IPS-18a (cell line): ENCODE measurements around the gene R3HDM4.
A peak's percentile ranks its signal among the peaks of the same experiment; 100 is the strongest.
"Not testable (repeated sequence)": the region's sequence is repeated elsewhere in the genome, so short reads cannot be mapped to it uniquely, and the experiment has no call there.

Source experiments
- H3K27ac ChIP-seq: one replicate; pipeline ENCODE4 v1.5.1; 2013; ENCODE audit warnings: low read length
- H3K27me3 ChIP-seq: one replicate; pipeline ENCODE4 v1.6.1; 2013; ENCODE audit warnings: mild to moderate bottlenecking, low read length; ENCODE audit not compliant: control insufficient read depth, insufficient read depth
- H3K36me3 ChIP-seq: one replicate; pipeline ENCODE4 v1.6.1; 2013; ENCODE audit warnings: low read depth, low read length; ENCODE audit not compliant: control insufficient read depth
- H3K4me1 ChIP-seq: one replicate; pipeline ENCODE4 v1.6.1; 2013; ENCODE audit warnings: low read depth, low read length; ENCODE audit not compliant: control insufficient read depth
- H3K4me3 ChIP-seq: one replicate; pipeline ENCODE4 v1.5.1; 2013; ENCODE audit warnings: low read length
- H3K9ac ChIP-seq: one replicate; pipeline ENCODE4 v1.6.1; 2013; ENCODE audit warnings: mild to moderate bottlenecking, low read length, moderate library complexity
- H3K9me3 ChIP-seq: one replicate; pipeline ENCODE4 v1.6.1; 2013; ENCODE audit warnings: low read depth, low read length; ENCODE audit not compliant: control insufficient read depth

R3HDM4 gene

GRCh38 chr19:900043-900301 lies 13.0 kb downstream of the R3HDM4 start:
- Histone ChIP-seq H3K9ac (no peak overlapping the region), H3K36me3 (no peaks in the 10 kb centered on the region), H3K27ac (no peak overlapping the region), H3K9me3 (no peaks in the 10 kb centered on the region), H3K27me3 (no peaks in the 10 kb centered on the region), H3K4me1 (no peaks in the 10 kb centered on the region), H3K4me3 (no peak overlapping the region)

DNA sequence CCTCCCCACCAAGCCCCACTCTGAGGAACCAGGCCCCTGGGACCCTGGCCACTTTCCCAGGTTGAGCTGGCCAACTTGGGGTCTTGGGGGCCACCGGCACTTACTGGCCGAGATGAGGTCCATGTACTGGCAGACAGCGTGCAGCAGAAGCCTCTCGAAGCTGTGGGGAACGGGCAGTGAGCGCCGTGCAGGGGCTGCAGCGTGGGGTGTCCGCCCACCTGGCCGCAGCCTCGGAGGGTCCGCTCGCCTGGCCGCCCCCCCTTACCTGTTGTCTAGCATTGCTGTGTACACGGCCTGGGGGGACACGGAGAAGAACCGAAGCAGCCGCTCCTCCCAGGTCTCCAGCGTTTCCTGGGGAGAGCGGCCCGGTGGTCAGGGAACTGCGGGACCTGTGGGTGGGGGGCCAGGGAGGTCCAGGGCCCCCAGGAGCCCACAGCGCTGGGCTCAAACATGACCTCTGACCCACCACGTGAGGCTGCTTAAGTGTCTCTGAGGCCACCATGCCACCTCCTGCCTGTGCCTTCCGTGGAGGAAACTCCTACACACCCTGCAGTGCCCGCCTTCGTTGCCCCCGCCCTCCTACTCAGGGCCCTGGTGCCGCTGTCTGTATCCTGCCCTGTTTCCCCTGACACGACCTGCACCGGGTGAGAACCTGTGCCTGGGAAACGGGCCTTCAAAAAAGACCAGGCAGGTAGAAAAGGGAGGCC lies 13.5 kb downstream of the R3HDM4 start:
- no peak overlapping the region for H3K27ac ChIP-seq
- no peaks in the 10 kb centered on the region for H3K36me3 ChIP-seq

GRCh38 chr19:898663-899062 lies 14.4 kb downstream of the R3HDM4 start:
- Histone ChIP-seq H3K27ac (no peak overlapping the region), H3K4me1 (no peaks in the 10 kb centered on the region), H3K9me3 (no peaks in the 10 kb centered on the region)

More for the DNA sequence above, 13.5 kb downstream of the R3HDM4 start:
- no peaks in the 10 kb centered on the region for H3K27me3 ChIP-seq
- no peaks in the 10 kb centered on the region for H3K9me3 ChIP-seq
- H3K4me3 ChIP-seq = no peak overlapping the region
- H3K4me1 ChIP-seq = no peaks in the 10 kb centered on the region
- H3K9ac ChIP-seq = no peak overlapping the region

DNA sequence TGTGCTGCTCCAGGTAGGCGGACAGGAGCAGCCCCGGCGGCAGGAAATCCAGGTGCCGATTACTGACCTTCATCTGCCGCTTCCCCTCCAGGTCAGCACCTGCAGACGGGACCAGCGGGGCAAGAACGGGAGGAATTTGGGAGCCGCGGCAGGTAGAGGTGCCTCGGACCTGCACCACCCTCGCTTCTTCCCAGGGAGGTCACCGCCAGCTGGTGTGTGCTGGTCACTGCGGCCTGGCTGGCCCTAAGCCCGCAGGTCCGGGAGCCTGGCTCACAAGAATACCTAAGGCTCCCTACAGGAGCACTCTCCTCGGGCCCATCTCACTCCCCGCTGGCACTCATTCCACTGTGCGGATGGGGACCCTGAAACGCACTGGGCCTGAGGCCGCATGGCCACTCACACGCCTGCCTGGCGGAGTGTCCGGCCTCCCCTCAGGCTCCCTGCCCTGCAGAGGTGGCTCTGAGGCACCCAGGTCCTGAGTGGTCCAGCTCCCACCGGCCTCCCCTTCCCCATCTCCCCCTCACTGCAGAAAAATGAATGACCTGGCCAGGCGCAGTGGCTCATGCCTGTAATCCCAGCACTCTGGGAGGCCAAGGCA lies 15.5 kb downstream of the R3HDM4 start:
- no peaks in the 10 kb centered on the region for H3K36me3 ChIP-seq
- H3K4me1 ChIP-seq = no peaks in the 10 kb centered on the region
- H3K4me3 ChIP-seq = no peak overlapping the region
- H3K9me3 ChIP-seq = no peaks in the 10 kb centered on the region
- no peak overlapping the region for H3K27ac ChIP-seq
- H3K27me3 ChIP-seq = no peaks in the 10 kb centered on the region
- H3K9ac ChIP-seq = no peak overlapping the region

More at GRCh38 chr19:898663-899062, 14.4 kb downstream of the R3HDM4 start:
- Histone ChIP-seq H3K9ac (no peak overlapping the region), H3K4me3 (no peak overlapping the region), H3K27me3 (no peaks in the 10 kb centered on the region), H3K36me3 (no peaks in the 10 kb centered on the region)

DNA sequence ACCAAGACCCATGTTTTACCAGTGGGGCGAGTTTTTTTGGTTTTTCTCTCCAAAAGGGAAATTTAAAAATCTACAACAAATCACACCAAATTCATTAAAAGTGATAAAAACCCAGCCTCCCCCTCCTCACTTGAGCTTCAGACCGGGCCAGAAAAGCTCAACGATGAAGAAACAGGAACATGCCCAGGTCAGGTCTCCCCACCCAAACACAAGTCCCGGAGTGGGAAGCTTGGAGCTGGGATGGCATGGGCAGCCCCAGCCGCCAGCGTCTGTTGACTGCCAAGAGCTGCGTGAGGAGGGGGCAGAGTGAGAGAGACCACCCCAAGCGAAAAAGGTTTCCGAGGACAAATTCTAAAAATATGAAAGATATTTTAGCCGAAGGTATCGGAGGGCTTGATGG lies 16.0 kb downstream of the R3HDM4 start:
- Histone ChIP-seq H3K9ac (no peak overlapping the region), H3K36me3 (no peaks in the 10 kb centered on the region)

DNA sequence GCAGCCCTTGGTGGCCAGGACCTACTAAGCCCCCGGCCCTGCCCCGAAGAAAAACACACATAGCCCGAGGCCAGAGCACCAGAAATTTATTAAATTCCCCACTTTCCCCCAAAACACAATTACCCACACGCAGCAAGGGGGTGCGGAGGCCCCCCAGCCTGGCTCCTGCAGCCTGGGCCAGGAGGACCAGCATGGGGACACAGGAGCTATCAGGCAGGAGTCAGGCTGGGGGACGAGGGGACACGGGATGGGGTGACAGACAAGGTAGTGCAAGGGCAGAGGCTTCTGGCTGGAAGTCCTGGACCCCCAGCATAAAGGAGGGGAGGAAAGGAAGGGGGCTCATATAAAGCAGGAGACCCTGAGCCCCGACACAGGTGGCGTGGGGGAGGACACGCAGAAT lies 16.6 kb downstream of the R3HDM4 start:
- Histone ChIP-seq H3K27me3 (no peaks in the 10 kb centered on the region), H3K9ac (no peak overlapping the region), H3K36me3 (no peaks in the 10 kb centered on the region), H3K9me3 (no peaks in the 10 kb centered on the region), H3K4me3 (no peak overlapping the region), H3K27ac (no peak overlapping the region), H3K4me1 (no peaks in the 10 kb centered on the region)

More for the DNA sequence above, 16.0 kb downstream of the R3HDM4 start:
- H3K4me3 ChIP-seq = no peak overlapping the region
- no peaks in the 10 kb centered on the region for H3K9me3 ChIP-seq
- no peaks in the 10 kb centered on the region for H3K4me1 ChIP-seq
- H3K27me3 ChIP-seq = no peaks in the 10 kb centered on the region
- H3K27ac ChIP-seq = no peak overlapping the region

DNA sequence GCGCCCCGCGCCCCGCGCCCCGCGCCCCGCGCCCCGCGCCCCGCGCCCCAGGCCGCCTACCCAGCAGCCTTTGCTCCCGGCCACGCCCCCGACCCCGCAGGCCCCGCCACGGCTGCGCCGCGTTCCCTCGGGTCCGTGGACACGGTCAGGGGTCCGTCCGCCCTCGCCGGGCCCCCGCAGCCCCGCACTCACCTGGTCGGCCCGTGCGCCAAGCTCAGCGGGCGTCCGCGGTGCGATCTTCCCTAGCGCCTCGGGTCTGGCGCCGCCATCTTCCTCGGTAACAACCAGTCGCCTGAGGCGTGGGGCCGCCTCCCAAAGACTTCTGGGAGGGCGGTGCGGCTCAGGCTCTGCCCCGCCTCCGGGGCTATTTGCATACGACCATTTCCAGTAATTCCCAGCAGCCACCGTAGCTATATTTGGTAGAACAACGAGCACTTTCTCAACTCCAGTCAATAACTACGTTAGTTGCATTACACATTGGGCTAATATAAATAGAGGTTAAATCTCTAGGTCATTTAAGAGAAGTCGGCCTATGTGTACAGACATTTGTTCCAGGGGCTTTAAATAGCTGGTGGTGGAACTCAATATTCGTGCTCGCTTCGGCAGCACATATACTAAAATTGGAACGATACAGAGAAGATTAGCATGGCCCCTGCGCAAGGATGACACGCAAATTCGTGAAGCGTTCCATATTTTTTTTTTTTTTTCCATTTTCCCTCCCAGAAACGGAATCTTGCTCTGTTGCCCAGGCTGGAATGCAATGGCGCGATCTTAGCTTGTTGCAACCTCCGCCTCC lies 19.9 kb downstream of the R3HDM4 start, which contains the start of the genes MED16 and RNU6-9:
TSS of gene MED16 (minus strand) at position 294 of the 796 bp plus-strand sequence. CDS start 2,056 bp downstream, outside the sequence.
TSS of gene RNU6-9 (plus strand) at position 591 of the 796 bp plus-strand sequence.
- peak within 1 kb of the TSS; percentile 100 for H3K27ac ChIP-seq
- H3K27me3 ChIP-seq = no peaks in the 10 kb centered on the region
- peaks cover 7% of the 10 kb centered on the region for H3K36me3 ChIP-seq
- peak within 1 kb of the TSS; percentile 73 for H3K4me3 ChIP-seq
- no peaks in the 10 kb centered on the region for H3K4me1 ChIP-seq
- peak within 1 kb of the TSS; percentile 81 for H3K9ac ChIP-seq
- no peaks in the 10 kb centered on the region for H3K9me3 ChIP-seq

DNA sequence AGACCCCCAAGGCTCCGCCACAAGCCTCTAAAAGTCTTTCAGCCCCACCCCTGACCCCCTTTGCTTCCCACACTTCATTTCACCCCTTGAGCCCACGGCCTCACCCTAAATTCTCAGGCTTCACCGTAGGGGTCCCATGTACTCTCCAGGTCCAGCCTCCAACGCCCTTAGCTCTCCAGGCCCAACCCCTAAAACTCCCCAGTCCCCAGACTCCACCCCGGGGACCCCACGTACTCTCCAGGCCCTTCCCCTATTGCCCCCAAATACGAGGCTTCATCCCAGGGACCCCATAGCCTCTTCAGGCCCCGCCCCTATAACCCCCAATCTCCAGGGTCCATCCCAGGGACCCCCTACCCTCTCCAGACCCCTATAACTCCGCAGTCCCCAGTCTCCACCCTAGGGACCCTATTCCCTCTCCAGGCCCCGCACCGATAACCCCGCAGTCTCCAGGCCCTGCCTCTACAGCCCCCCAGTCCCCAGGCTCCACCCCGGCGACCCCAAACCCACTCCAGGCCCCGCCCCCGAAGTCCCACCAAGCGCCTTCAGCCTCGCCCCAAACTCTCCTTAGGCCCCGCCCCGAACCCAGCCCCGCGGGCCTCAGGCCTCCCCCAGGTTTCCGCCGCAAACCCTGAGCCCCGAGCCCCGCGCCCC lies 20.7 kb downstream of the R3HDM4 start:
- Histone ChIP-seq H3K27ac (no peak overlapping the region), H3K4me1 (no peaks in the 10 kb centered on the region), H3K36me3 (peaks cover 7% of the 10 kb centered on the region), H3K27me3 (no peaks in the 10 kb centered on the region), H3K9me3 (no peaks in the 10 kb centered on the region), H3K9ac (peak overlapping the region; percentile 61), H3K4me3 (peak overlapping the region; percentile 73)

DNA sequence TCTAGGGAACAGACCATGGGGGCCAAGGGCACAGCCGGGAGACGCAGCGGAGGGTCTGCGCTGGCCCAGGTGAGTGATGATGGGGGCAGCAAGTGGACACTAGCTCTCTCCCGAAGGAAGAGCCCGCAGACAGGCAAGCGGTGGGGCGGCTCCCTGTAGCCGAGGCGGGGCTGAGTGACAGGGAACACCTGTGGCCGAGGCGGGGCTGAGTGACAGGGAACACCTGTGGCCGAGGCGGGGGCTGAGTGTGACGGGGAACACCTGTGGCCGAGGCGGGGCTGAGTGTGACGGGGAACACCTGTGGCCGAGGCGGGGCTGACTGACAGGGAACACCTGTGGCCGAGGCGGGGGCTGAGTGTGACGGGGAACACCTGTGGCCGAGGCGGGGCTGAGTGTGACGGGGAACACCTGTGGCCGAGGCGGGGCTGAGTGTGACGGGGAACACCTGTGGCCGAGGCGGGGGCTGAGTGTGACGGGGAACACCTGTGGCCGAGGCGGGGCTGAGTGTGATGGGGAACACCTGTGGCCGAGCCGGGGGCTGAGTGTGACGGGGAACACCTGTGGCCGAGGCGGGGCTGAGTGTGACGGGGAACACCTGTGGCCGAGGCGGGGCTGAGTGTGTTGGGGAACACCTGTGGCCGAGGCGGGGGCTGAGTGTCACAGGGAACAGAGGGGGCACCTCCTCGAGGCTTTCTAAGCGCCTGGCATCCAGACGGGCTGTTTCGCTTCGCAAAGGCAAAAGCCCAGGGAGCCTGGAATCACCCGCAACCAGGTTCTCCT lies 21.4 kb downstream of the R3HDM4 start:
- not testable (repeated sequence) for H3K9me3 ChIP-seq, H3K27ac ChIP-seq, H3K27me3 ChIP-seq, H3K9ac ChIP-seq, H3K4me1 ChIP-seq, H3K36me3 ChIP-seq
- H3K4me3 ChIP-seq = peak overlapping the region; percentile 73

- Histone ChIP-seq H3K4me3 (no peak overlapping the region), H3K4me1 (no peaks in the 10 kb centered on the region), H3K9ac (no peak overlapping the region), H3K27ac (no peak overlapping the region), H3K9me3 (no peaks in the 10 kb centered on the region), H3K36me3 (peaks cover 14% of the 10 kb centered on the region), H3K27me3 (no peaks in the 10 kb centered on the region)
These were observed 22.2 kb downstream of the R3HDM4 start for GRCh38 chr19:890831-891230.
